Natural killer cell (primary cell): ENCODE data around the gene SORCS1. TPM values are rescaled to one million over a fixed set of nuclear protein-coding genes. Genes with fewer than 3 reads are reported as not detected.

ENCODE experiments used
- ATAC-seq, 3 donors: fragments of 150-1000 bp in 2 of 3; fragments of 200-7000 bp in 1 of 3; cut with Tn5 transposase; 1 replicate in 1 of 3; 2 replicates in 2 of 3; pipeline ENCODE4 v1.10.0; 2021; ENCODE audit warnings: mild to moderate bottlenecking in 2 of 3, moderate library complexity in 2 of 3
- DNase-seq, 2 donors: peaks; one replicate each; pipeline versions ENCODE4 v3.0.0 to v3.0.0-alpha.2; 2013 to 2021; ENCODE audit warnings: mixed read lengths in 1 of 2
- H3K27ac ChIP-seq: one replicate; pipeline ENCODE4 v1.5.1; 2013; ENCODE audit warnings: mild to moderate bottlenecking, low read length
- H3K27me3 ChIP-seq: one replicate; pipeline ENCODE4 v1.6.1; 2013; ENCODE audit warnings: low read length; ENCODE audit not compliant: control insufficient read depth, insufficient read depth
- H3K36me3 ChIP-seq: one replicate; pipeline ENCODE4 v1.6.1; 2013; ENCODE audit warnings: low read length; ENCODE audit not compliant: control insufficient read depth, insufficient read depth
- H3K4me1 ChIP-seq: one replicate; pipeline ENCODE4 v1.6.1; 2013; ENCODE audit warnings: low read length; ENCODE audit not compliant: control insufficient read depth, insufficient read depth
- H3K4me3 ChIP-seq: one replicate; pipeline ENCODE4 v1.5.1; 2013; ENCODE audit warnings: low read length
- H3K9me3 ChIP-seq: one replicate; pipeline ENCODE4 v1.6.1; 2013; ENCODE audit warnings: low read length; ENCODE audit not compliant: control insufficient read depth, insufficient read depth
- H3K27ac Mint-ChIP-seq, 2 donors: one replicate each; pipeline ENCODE4 v1.8.0; 2022; ENCODE audit warnings: mild to moderate bottlenecking in 2 of 2, mixed read lengths in 2 of 2, moderate library complexity in 1 of 2
- H3K27me3 Mint-ChIP-seq, 2 donors: one replicate each; pipeline ENCODE4 v1.8.0; 2022; ENCODE audit warnings: low read depth in 2 of 2, mixed read lengths in 2 of 2
- H3K36me3 Mint-ChIP-seq: one replicate; pipeline ENCODE4 v1.8.0; 2022; ENCODE audit warnings: mixed read lengths
- H3K4me1 Mint-ChIP-seq, 2 donors: one replicate each; pipeline ENCODE4 v1.8.0; 2022; ENCODE audit warnings: mixed read lengths in 2 of 2
- H3K4me3 Mint-ChIP-seq: one replicate; pipeline ENCODE4 v1.8.0; 2022; ENCODE audit warnings: mild to moderate bottlenecking, moderate library complexity, mixed read lengths
- H3K9me3 Mint-ChIP-seq, 2 donors: one replicate each; pipeline ENCODE4 v1.8.0; 2022; ENCODE audit warnings: mixed read lengths in 2 of 2
- CTCF ChIP-seq: fragments of 200-600 bp; IDR thresholded peaks from one replicate; pipeline ENCODE4 v1.8.0; 2022; ENCODE audit warnings: antibody characterized with exemption
- WGBS: methylation state at CpG from one replicate; pipeline ENCODE4 v1.1.7; 2013; ENCODE audit warnings: missing lambda C conversion rate; ENCODE audit not compliant: insufficient coverage; 5-methylcytosine and 5-hydroxymethylcytosine counted together
- intact Hi-C: fragments of 100-400 bp; cut with micrococcal nuclease; formaldehyde crosslinking; loops from one replicate; pipeline ENCODE4 v1.14.2; 2022
- total RNA-seq, 4 donors: library from RNA; stranded (reverse); fragments of 120-200 nt in 1 of 4; gene quantifications; one replicate each; pipeline versions ENCODE4 v1.2.3 to v1.2.4, GENCODE V29; 2013 to 2022

The SORCS1 gene
- total RNA-seq, 3 donors from 2014 or later (not counting 1 experiment from before 2014, with no cell fraction given), result not detected

GRCh38 chr10:106825576-106826364, 338.7 kb downstream of the SORCS1 start:
- H3K36me3 ChIP-seq, result no peaks in the 10 kb centered on the region
- ATAC-seq (no peak), DNase-seq (no peak)
- H3K27me3 ChIP-seq, result no peaks in the 10 kb centered on the region
- Mint-ChIP-seq H3K4me1 (peaks cover 9 to 14% of the 10 kb centered on the region in 2 donors), H3K9me3 (no peaks in the 10 kb centered on the region), H3K4me3 (no peak overlapping the region), H3K27ac (no peak overlapping the region), H3K27me3 (no peaks in the 10 kb centered on the region), H3K36me3 (no peaks in the 10 kb centered on the region)
- no peaks in the 10 kb centered on the region for H3K9me3 ChIP-seq
- no peak for TF ChIP-seq CTCF
- no peaks in the 10 kb centered on the region for H3K4me1 ChIP-seq
- H3K27ac ChIP-seq, result no peak overlapping the region
- WGBS, result 80% methylated on average over 9 of the region's 10 CpGs
- H3K4me3 ChIP-seq, result no peak overlapping the region
- intact Hi-C loops, result no loop called here

- no peaks in the 10 kb centered on the region for H3K9me3 ChIP-seq
- ATAC-seq, result peak in 1 of 3 donors; percentile 33
Measured at GRCh38 chr10:106820579-106820978, 343.9 kb downstream of the SORCS1 start.

GRCh38 chr10:106819490-106819889, 345.0 kb downstream of the SORCS1 start:
- Histone ChIP-seq H3K4me1 (peaks cover 23% of the 10 kb centered on the region), H3K36me3 (no peaks in the 10 kb centered on the region), H3K27me3 (no peaks in the 10 kb centered on the region), H3K9me3 (no peaks in the 10 kb centered on the region), H3K27ac (no peak overlapping the region), H3K4me3 (no peak overlapping the region)
- H3K36me3 Mint-ChIP-seq, result no peaks in the 10 kb centered on the region
- H3K4me3 Mint-ChIP-seq, result peak overlapping the region; percentile 85
- no peaks in the 10 kb centered on the region for H3K27me3 Mint-ChIP-seq
- 0% methylated on average over 1 of the region's 4 CpGs for WGBS
- ATAC-seq, result peak; percentile 11 to 39 (median 34)
- DNase-seq, result no peak
- TF ChIP-seq CTCF, result no peak
- peaks cover 55 to 56% of the 10 kb centered on the region in 2 donors for H3K4me1 Mint-ChIP-seq
- intact Hi-C loops, result loop anchor here (10.0 kb wide), 1 partner anchor 45 kb away; no protein-coding TSS in a partner anchor
- H3K27ac Mint-ChIP-seq, result peak overlapping the region; percentile 22 to 81
- H3K9me3 Mint-ChIP-seq, result no peaks in the 10 kb centered on the region

More at GRCh38 chr10:106820579-106820978, 343.9 kb downstream of the SORCS1 start:
- Mint-ChIP-seq H3K9me3 (no peaks in the 10 kb centered on the region), H3K4me1 (peaks cover 54 to 55% of the 10 kb centered on the region in 2 donors), H3K4me3 (peak overlapping the region; percentile 85), H3K27me3 (no peaks in the 10 kb centered on the region), H3K36me3 (no peaks in the 10 kb centered on the region), H3K27ac (peak overlapping the region; percentile 22 to 81)
- DNase-seq, result no peak
- H3K4me1 ChIP-seq, result peaks cover 14% of the 10 kb centered on the region
- WGBS, result 43% methylated on average over 3 of the region's 3 CpGs
- no peaks in the 10 kb centered on the region for H3K27me3 ChIP-seq
- H3K4me3 ChIP-seq, result no peak overlapping the region
- no peaks in the 10 kb centered on the region for H3K36me3 ChIP-seq
- TF ChIP-seq CTCF, result no peak
- H3K27ac ChIP-seq, result no peak overlapping the region
- intact Hi-C loops, result no loop called here
